GM23338 (cell line): ENCODE measurements around the gene CFB. TPM values are rescaled to one million over a fixed set of nuclear protein-coding genes. Genes with fewer than 3 reads are reported as not detected.

Experiments
- ATAC-seq: fragments of 200-7000 bp; cut with Tn5 transposase; 3 replicates; pipeline ENCODE4 v1.9.1; 2020
- DNase-seq: peaks from one replicate; pipeline ENCODE4 v3.0.0-alpha.2; 2015; ENCODE audit warnings: low spot score
- H2AFZ ChIP-seq: fragments of 200-600 bp; sonication (generic); 2 replicates; pipeline ENCODE4 v1.8.0; 2016; ENCODE audit warnings: antibody characterized with exemption, mild to moderate bottlenecking, moderate library complexity
- H3F3A ChIP-seq: fragments of 200-600 bp; sonication (generic); replicated peaks from 2 replicates; pipeline ENCODE4 v1.8.0; 2017; ENCODE audit warnings: antibody characterized with exemption, mixed run types, low read depth
- H3K27ac ChIP-seq: fragments of 200-600 bp; sonication (generic); 2 replicates; pipeline ENCODE4 v1.6.1; 2016; ENCODE audit warnings: low read depth
- H3K27me3 ChIP-seq: fragments of 200-600 bp; sonication (generic); 2 replicates; pipeline ENCODE4 v1.8.0; 2016; ENCODE audit warnings: mild to moderate bottlenecking, mixed run types, moderate library complexity; ENCODE audit not compliant: insufficient read depth
- H3K36me3 ChIP-seq: fragments of 200-600 bp; sonication (generic); 2 replicates; pipeline ENCODE4 v1.8.0; 2016; ENCODE audit warnings: mild to moderate bottlenecking; ENCODE audit not compliant: insufficient read depth
- H3K4me1 ChIP-seq: fragments of 200-600 bp; sonication (generic); 2 replicates; pipeline ENCODE4 v1.8.0; 2016; ENCODE audit warnings: mild to moderate bottlenecking, moderate library complexity; ENCODE audit not compliant: insufficient read depth
- H3K4me2 ChIP-seq: fragments of 200-600 bp; sonication (generic); 2 replicates; pipeline ENCODE4 v1.7.1; 2017; ENCODE audit warnings: mixed run types
- H3K4me3 ChIP-seq: fragments of 200-600 bp; sonication (generic); 2 replicates; pipeline ENCODE4 v1.6.1; 2016; ENCODE audit warnings: mixed run types
- H3K79me2 ChIP-seq: fragments of 200-600 bp; sonication (generic); replicated peaks from 2 replicates; pipeline ENCODE4 v1.8.0; 2017; ENCODE audit warnings: mild to moderate bottlenecking; ENCODE audit not compliant: insufficient read depth
- H3K9me2 ChIP-seq: fragments of 200-600 bp; sonication (generic); 2 replicates; pipeline ENCODE4 v1.8.0; 2017; ENCODE audit not compliant: insufficient read depth
- H4K20me1 ChIP-seq: fragments of 200-600 bp; sonication (generic); replicated peaks from 2 replicates; pipeline ENCODE4 v1.8.0; 2017; ENCODE audit warnings: mild to moderate bottlenecking; ENCODE audit not compliant: insufficient read depth
- H3K27ac Mint-ChIP-seq: 2 replicates; pipeline ENCODE4 v1.8.0; 2020; ENCODE audit warnings: inconsistent platforms, mild to moderate bottlenecking, moderate library complexity, mixed read lengths
- H3K27me3 Mint-ChIP-seq: 3 replicates; pipeline ENCODE4 v1.8.0; 2022; ENCODE audit warnings: low read depth, mild to moderate bottlenecking, moderate library complexity, mixed read lengths, inconsistent platforms; ENCODE audit not compliant: insufficient read depth, poor library complexity
- H3K36me3 Mint-ChIP-seq: 3 replicates; pipeline ENCODE4 v1.8.0; 2021; ENCODE audit warnings: low read depth, mild to moderate bottlenecking, inconsistent platforms, moderate library complexity, mixed read lengths
- H3K4me1 Mint-ChIP-seq: 3 replicates; pipeline ENCODE4 v1.8.0; 2020; ENCODE audit warnings: mild to moderate bottlenecking, inconsistent platforms, mixed read lengths
- H3K4me3 Mint-ChIP-seq: 3 replicates; pipeline ENCODE4 v1.8.0; 2021; ENCODE audit warnings: moderate library complexity, mild to moderate bottlenecking, inconsistent platforms, mixed read lengths
- H3K9me3 Mint-ChIP-seq: 3 replicates; pipeline ENCODE4 v1.8.0; 2020; ENCODE audit warnings: moderate library complexity, mild to moderate bottlenecking, inconsistent platforms, mixed read lengths
- CREB1 ChIP-seq: fragments of 250-450 bp; sonication (Bioruptor Pico); IDR thresholded peaks from 2 replicates; pipeline ENCODE4 v1.5.0; 2020; ENCODE audit warnings: low read depth, mild to moderate bottlenecking, moderate library complexity
- EZH2 ChIP-seq: fragments of 200-600 bp; sonication (generic); IDR thresholded peaks from one replicate; pipeline ENCODE4 v1.8.0; 2017; ENCODE audit warnings: antibody characterized with exemption, mild to moderate bottlenecking, low read depth; ENCODE audit not compliant: unreplicated experiment
- EZH2phosphoT487 ChIP-seq: fragments of 200-600 bp; sonication (generic); IDR thresholded peaks from one replicate; pipeline ENCODE4 v1.8.1; 2018; ENCODE audit warnings: antibody characterized with exemption; ENCODE audit not compliant: unreplicated experiment
- NANOG ChIP-seq: IDR thresholded peaks from 2 replicates; pipeline ENCODE4 v1.6.1; 2016; ENCODE audit warnings: antibody characterized with exemption, borderline replicate concordance
- POLR2AphosphoS5 ChIP-seq: IDR thresholded peaks from 2 replicates; pipeline ENCODE4 v1.6.1; 2016; ENCODE audit warnings: antibody characterized with exemption, low read depth
- STAT1 ChIP-seq: IDR thresholded peaks from one replicate; pipeline ENCODE4 v1.6.1; 2016; ENCODE audit warnings: antibody characterized with exemption; ENCODE audit not compliant: unreplicated experiment
- ZNF114 ChIP-seq: fragments of 250-450 bp; sonication (Bioruptor Pico); IDR thresholded peaks from 2 replicates; pipeline ENCODE4 v1.5.0; 2020; ENCODE audit warnings: mild to moderate bottlenecking, moderate library complexity
- ZNF331 ChIP-seq: fragments of 250-450 bp; sonication (Bioruptor Pico); IDR thresholded peaks from 2 replicates; pipeline ENCODE4 v1.5.0; 2020; ENCODE audit warnings: low read depth, mild to moderate bottlenecking, moderate library complexity
- polyA plus RNA-seq: library from polyadenylated mRNA; unstranded; fragments of >200 nt; fragmentation: Nextera tagmentation; extraction: Ambion mirVana; gene quantifications from 2 replicates; pipeline ENCODE4 v1.2.1, GENCODE V29; 2016
- total RNA-seq: library from RNA; depleted of rRNA; stranded (reverse); fragments of >200 nt; shearing (Covaris generic); gene quantifications from 2 replicates; pipeline ENCODE4 v1.2.3, GENCODE V29; 2014
- TF ChIP-seq, protein P1 (sequence below): fragments of 250-450 bp; sonication (Bioruptor Pico); IDR thresholded peaks from 2 replicates; pipeline ENCODE4 v1.5.0; 2020; ENCODE audit warnings: mild to moderate bottlenecking, moderate library complexity
- TF ChIP-seq, protein P2 (sequence below): IDR thresholded peaks from 2 replicates; pipeline ENCODE4 v1.6.1; 2016; ENCODE audit warnings: antibody characterized with exemption
- TF ChIP-seq, protein P3 (sequence below), 2 experiments: fragments of 200-600 bp in 1 of 2; sonication (generic) in 1 of 2; conservative IDR thresholded peaks; 2 replicates each; pipeline versions ENCODE4 v1.5.1 to v1.6.1; 2016 to 2017; ENCODE audit warnings: antibody characterized with exemption in 2 of 2, low read depth in 2 of 2, mild to moderate bottlenecking in 2 of 2, moderate library complexity in 1 of 2
- TF ChIP-seq, protein P4 (sequence below): IDR thresholded peaks from one replicate; pipeline ENCODE4 v1.6.1; 2018; ENCODE audit warnings: antibody characterized with exemption; ENCODE audit not compliant: unreplicated experiment

The CFB gene
- total and polyA plus RNA-seq, 2 experiments from 2014 or later: 0.86 TPM; not detected in 1

DNA sequence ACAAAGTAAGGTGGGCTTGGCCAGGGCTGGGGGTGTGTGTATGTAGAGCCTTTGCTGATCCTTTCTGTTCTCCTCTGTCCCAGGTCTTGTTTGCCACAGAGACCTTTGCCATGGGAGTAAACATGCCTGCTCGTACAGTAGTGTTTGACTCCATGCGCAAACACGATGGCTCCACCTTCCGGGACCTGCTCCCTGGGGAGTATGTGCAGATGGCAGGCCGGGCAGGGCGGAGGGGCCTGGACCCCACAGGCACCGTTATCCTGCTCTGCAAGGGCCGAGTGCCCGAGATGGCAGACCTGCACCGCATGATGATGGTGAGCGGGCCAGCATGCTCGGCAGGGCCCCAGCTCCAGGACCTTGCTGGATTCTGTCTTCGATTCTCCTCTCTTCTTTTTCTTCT, 19.8 kb downstream of the CFB start (continued):
- TF ChIP-seq, protein P1, sequence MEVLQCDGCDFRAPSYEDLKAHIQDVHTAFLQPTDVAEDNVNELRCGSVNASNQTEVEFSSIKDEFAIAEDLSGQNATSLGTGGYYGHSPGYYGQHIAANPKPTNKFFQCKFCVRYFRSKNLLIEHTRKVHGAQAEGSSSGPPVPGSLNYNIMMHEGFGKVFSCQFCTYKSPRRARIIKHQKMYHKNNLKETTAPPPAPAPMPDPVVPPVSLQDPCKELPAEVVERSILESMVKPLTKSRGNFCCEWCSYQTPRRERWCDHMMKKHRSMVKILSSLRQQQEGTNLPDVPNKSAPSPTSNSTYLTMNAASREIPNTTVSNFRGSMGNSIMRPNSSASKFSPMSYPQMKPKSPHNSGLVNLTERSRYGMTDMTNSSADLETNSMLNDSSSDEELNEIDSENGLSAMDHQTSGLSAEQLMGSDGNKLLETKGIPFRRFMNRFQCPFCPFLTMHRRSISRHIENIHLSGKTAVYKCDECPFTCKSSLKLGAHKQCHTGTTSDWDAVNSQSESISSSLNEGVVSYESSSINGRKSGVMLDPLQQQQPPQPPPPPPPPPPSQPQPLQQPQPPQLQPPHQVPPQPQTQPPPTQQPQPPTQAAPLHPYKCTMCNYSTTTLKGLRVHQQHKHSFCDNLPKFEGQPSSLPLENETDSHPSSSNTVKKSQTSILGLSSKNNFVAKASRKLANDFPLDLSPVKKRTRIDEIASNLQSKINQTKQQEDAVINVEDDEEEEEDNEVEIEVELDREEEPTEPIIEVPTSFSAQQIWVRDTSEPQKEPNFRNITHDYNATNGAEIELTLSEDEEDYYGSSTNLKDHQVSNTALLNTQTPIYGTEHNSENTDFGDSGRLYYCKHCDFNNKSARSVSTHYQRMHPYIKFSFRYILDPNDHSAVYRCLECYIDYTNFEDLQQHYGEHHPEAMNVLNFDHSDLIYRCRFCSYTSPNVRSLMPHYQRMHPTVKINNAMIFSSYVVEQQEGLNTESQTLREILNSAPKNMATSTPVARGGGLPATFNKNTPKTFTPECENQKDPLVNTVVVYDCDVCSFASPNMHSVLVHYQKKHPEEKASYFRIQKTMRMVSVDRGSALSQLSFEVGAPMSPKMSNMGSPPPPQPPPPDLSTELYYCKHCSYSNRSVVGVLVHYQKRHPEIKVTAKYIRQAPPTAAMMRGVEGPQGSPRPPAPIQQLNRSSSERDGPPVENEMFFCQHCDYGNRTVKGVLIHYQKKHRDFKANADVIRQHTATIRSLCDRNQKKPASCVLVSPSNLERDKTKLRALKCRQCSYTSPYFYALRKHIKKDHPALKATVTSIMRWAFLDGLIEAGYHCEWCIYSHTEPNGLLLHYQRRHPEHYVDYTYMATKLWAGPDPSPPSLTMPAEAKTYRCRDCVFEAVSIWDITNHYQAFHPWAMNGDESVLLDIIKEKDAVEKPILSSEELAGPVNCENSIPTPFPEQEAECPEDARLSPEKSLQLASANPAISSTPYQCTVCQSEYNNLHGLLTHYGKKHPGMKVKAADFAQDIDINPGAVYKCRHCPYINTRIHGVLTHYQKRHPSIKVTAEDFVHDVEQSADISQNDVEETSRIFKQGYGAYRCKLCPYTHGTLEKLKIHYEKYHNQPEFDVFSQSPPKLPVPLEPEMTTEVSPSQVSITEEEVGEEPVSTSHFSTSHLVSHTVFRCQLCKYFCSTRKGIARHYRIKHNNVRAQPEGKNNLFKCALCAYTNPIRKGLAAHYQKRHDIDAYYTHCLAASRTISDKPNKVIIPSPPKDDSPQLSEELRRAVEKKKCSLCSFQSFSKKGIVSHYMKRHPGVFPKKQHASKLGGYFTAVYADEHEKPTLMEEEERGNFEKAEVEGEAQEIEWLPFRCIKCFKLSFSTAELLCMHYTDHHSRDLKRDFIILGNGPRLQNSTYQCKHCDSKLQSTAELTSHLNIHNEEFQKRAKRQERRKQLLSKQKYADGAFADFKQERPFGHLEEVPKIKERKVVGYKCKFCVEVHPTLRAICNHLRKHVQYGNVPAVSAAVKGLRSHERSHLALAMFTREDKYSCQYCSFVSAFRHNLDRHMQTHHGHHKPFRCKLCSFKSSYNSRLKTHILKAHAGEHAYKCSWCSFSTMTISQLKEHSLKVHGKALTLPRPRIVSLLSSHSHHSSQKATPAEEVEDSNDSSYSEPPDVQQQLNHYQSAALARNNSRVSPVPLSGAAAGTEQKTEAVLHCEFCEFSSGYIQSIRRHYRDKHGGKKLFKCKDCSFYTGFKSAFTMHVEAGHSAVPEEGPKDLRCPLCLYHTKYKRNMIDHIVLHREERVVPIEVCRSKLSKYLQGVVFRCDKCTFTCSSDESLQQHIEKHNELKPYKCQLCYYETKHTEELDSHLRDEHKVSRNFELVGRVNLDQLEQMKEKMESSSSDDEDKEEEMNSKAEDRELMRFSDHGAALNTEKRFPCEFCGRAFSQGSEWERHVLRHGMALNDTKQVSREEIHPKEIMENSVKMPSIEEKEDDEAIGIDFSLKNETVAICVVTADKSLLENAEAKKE: no peak
- TF ChIP-seq ZNF114: no peak

DNA sequence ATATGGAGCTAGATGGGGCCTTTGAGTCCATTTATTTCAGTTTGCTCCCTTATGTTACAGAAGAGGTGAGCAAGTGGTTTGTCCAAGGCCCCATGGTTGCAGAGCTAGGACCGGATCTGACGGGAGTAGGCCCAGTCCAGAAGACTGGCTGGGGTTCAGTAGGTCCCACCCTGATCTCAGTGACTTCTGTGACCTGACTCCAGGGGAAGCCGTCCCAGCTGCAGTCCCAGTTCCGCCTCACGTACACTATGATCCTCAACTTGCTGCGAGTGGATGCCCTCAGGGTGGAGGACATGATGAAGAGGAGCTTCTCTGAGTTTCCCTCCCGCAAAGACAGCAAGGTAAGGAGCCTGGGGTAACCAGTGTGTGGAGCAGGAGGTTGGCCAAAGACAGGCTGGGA, 20.6 kb downstream of the CFB start:
- no peak overlapping the region for H3K4me3 Mint-ChIP-seq
- no peaks in the 10 kb centered on the region for H3K4me1 ChIP-seq
- H2AFZ ChIP-seq: no peak overlapping the region
- DNase-seq: no peak
- no peak overlapping the region for H3K4me2 ChIP-seq
- no peak overlapping the region for H3K4me3 ChIP-seq
- ATAC-seq: no peak
- H3K9me2 ChIP-seq: no peaks in the 10 kb centered on the region
- H3K27ac Mint-ChIP-seq: no peak overlapping the region
- TF ChIP-seq ZNF331 (CRISPR knock-in tag) (no peak), EZH2phosphoT487 (no peak), EZH2 (no peak), CREB1 (no peak), NANOG (no peak), STAT1 (no peak), POLR2AphosphoS5 (no peak)
- TF ChIP-seq, protein P2, sequence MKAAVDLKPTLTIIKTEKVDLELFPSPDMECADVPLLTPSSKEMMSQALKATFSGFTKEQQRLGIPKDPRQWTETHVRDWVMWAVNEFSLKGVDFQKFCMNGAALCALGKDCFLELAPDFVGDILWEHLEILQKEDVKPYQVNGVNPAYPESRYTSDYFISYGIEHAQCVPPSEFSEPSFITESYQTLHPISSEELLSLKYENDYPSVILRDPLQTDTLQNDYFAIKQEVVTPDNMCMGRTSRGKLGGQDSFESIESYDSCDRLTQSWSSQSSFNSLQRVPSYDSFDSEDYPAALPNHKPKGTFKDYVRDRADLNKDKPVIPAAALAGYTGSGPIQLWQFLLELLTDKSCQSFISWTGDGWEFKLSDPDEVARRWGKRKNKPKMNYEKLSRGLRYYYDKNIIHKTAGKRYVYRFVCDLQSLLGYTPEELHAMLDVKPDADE: no peak
- TF ChIP-seq, protein P3, sequence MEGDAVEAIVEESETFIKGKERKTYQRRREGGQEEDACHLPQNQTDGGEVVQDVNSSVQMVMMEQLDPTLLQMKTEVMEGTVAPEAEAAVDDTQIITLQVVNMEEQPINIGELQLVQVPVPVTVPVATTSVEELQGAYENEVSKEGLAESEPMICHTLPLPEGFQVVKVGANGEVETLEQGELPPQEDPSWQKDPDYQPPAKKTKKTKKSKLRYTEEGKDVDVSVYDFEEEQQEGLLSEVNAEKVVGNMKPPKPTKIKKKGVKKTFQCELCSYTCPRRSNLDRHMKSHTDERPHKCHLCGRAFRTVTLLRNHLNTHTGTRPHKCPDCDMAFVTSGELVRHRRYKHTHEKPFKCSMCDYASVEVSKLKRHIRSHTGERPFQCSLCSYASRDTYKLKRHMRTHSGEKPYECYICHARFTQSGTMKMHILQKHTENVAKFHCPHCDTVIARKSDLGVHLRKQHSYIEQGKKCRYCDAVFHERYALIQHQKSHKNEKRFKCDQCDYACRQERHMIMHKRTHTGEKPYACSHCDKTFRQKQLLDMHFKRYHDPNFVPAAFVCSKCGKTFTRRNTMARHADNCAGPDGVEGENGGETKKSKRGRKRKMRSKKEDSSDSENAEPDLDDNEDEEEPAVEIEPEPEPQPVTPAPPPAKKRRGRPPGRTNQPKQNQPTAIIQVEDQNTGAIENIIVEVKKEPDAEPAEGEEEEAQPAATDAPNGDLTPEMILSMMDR (conservative IDR thresholded peaks at IDR 0.05; ENCODE audit: low read depth in 2 of 2): no peak
- TF ChIP-seq, protein P4, sequence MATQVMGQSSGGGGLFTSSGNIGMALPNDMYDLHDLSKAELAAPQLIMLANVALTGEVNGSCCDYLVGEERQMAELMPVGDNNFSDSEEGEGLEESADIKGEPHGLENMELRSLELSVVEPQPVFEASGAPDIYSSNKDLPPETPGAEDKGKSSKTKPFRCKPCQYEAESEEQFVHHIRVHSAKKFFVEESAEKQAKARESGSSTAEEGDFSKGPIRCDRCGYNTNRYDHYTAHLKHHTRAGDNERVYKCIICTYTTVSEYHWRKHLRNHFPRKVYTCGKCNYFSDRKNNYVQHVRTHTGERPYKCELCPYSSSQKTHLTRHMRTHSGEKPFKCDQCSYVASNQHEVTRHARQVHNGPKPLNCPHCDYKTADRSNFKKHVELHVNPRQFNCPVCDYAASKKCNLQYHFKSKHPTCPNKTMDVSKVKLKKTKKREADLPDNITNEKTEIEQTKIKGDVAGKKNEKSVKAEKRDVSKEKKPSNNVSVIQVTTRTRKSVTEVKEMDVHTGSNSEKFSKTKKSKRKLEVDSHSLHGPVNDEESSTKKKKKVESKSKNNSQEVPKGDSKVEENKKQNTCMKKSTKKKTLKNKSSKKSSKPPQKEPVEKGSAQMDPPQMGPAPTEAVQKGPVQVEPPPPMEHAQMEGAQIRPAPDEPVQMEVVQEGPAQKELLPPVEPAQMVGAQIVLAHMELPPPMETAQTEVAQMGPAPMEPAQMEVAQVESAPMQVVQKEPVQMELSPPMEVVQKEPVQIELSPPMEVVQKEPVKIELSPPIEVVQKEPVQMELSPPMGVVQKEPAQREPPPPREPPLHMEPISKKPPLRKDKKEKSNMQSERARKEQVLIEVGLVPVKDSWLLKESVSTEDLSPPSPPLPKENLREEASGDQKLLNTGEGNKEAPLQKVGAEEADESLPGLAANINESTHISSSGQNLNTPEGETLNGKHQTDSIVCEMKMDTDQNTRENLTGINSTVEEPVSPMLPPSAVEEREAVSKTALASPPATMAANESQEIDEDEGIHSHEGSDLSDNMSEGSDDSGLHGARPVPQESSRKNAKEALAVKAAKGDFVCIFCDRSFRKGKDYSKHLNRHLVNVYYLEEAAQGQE: no peak
- H3K27me3 Mint-ChIP-seq: peaks cover 14% of the 10 kb centered on the region
- H3K79me2 ChIP-seq: peaks cover 5% of the 10 kb centered on the region; the same call in 1 of the 2 replicates
- H4K20me1 ChIP-seq: no peaks in the 10 kb centered on the region; the same call in 1 of the 2 replicates
- peaks cover 77% of the 10 kb centered on the region for H3K36me3 Mint-ChIP-seq
- H3F3A ChIP-seq: no peaks in the 10 kb centered on the region
- H3K4me1 Mint-ChIP-seq: no peaks in the 10 kb centered on the region
- no peaks in the 10 kb centered on the region for H3K27me3 ChIP-seq
- H3K36me3 ChIP-seq: peaks cover 14% of the 10 kb centered on the region
- H3K9me3 Mint-ChIP-seq: no peaks in the 10 kb centered on the region
- no peak overlapping the region for H3K27ac ChIP-seq
